CD4-positive, CD25-positive, alpha-beta regulatory T cell (primary cell): ENCODE measurements around the gene CHN2. TPM values are rescaled to one million over a fixed set of nuclear protein-coding genes. Genes with fewer than 3 reads are reported as not detected.

Source experiments
- ATAC-seq, 2 donors: fragments of 150-1000 bp; cut with Tn5 transposase; one replicate each; pipeline ENCODE4 v1.10.0; 2021; ENCODE audit warnings: low read depth in 2 of 2, moderate number of reproducible peaks in 2 of 2, moderate library complexity in 1 of 2
- DNase-seq, 3 donors: peaks; one replicate each; pipeline versions ENCODE4 v3.0.0 to v3.0.0-alpha.2; 2012 to 2022; ENCODE audit warnings: mixed read lengths in 1 of 3
- H3K27ac ChIP-seq: one replicate; pipeline ENCODE4 v1.7.0; 2013; ENCODE audit warnings: mild to moderate bottlenecking, low read length; ENCODE audit not compliant: insufficient read depth, poor library complexity, severe bottlenecking
- H3K27me3 ChIP-seq: one replicate; pipeline ENCODE4 v1.7.0; 2013; ENCODE audit warnings: low read length; ENCODE audit not compliant: control insufficient read depth, insufficient read depth
- H3K36me3 ChIP-seq: one replicate; pipeline ENCODE4 v1.7.0; 2013; ENCODE audit warnings: mild to moderate bottlenecking, low read length, moderate library complexity; ENCODE audit not compliant: control insufficient read depth, insufficient read depth
- H3K4me1 ChIP-seq: 2 replicates; pipeline ENCODE4 v1.7.0; 2013; ENCODE audit warnings: mild to moderate bottlenecking, low read length; ENCODE audit not compliant: insufficient read depth, control insufficient read depth, poor library complexity, severe bottlenecking
- H3K4me3 ChIP-seq: one replicate; pipeline ENCODE4 v1.7.0; 2013; ENCODE audit warnings: low read depth, mild to moderate bottlenecking, low read length, moderate library complexity
- H3K9me3 ChIP-seq, 2 experiments: 1 replicate in 1 of 2; 2 replicates in 1 of 2; pipeline ENCODE4 v1.7.0; 2013; ENCODE audit warnings: low read length in 2 of 2, mild to moderate bottlenecking in 1 of 2, moderate library complexity in 1 of 2; ENCODE audit not compliant: control insufficient read depth in 2 of 2
- H3K27ac Mint-ChIP-seq, 3 donors: one replicate each; pipeline ENCODE4 v1.8.0; 2020 to 2022; ENCODE audit warnings: mild to moderate bottlenecking in 3 of 3, mixed read lengths in 3 of 3, moderate library complexity in 2 of 3
- H3K27me3 Mint-ChIP-seq: one replicate; pipeline ENCODE4 v1.8.0; 2022; ENCODE audit warnings: mild to moderate bottlenecking, mixed read lengths
- H3K36me3 Mint-ChIP-seq: one replicate; pipeline ENCODE4 v1.8.0; 2020; ENCODE audit warnings: mixed read lengths
- H3K4me1 Mint-ChIP-seq, 4 donors: one replicate each; pipeline ENCODE4 v1.8.0; 2020 to 2022; ENCODE audit warnings: mixed read lengths in 4 of 4, mild to moderate bottlenecking in 1 of 4
- H3K4me3 Mint-ChIP-seq, 4 donors: one replicate each; pipeline ENCODE4 v1.8.0; 2020 to 2022; ENCODE audit warnings: mild to moderate bottlenecking in 4 of 4, mixed read lengths in 4 of 4, moderate library complexity in 3 of 4
- H3K9me3 Mint-ChIP-seq, 7 donors: one replicate each; pipeline ENCODE4 v1.8.0; 2020 to 2022; ENCODE audit warnings: mixed read lengths in 7 of 7, mild to moderate bottlenecking in 3 of 7, moderate library complexity in 2 of 7
- polyA plus RNA-seq, 4 donors: library from polyadenylated mRNA; unstranded; fragments of 300-500 nt; fragmentation: Illumina TruSeq; gene quantifications; one replicate each; pipeline ENCODE4 v1.2.3, GENCODE V29; 2021
- total RNA-seq: library from RNA; stranded (reverse); gene quantifications from one replicate; pipeline ENCODE4 v1.2.3, GENCODE V29; 2022

Gene CHN2
- total and polyA plus RNA-seq, 5 donors from 2014 or later: 0.55 to 1.7 TPM; not detected in 3

- no peaks in the 10 kb centered on the region for H3K4me1 Mint-ChIP-seq
- DNase-seq (no peak), ATAC-seq (no peak)
- no peak overlapping the region for H3K27ac ChIP-seq
- H3K4me3 Mint-ChIP-seq: no peak overlapping the region
- no peaks in the 10 kb centered on the region for H3K27me3 ChIP-seq
- no peaks in the 10 kb centered on the region for H3K36me3 Mint-ChIP-seq
- H3K4me1 ChIP-seq: no peaks in the 10 kb centered on the region
- H3K4me3 ChIP-seq: no peak overlapping the region
- H3K27me3 Mint-ChIP-seq: peaks cover 4% of the 10 kb centered on the region
- no peaks in the 10 kb centered on the region for H3K36me3 ChIP-seq
- no peak overlapping the region for H3K27ac Mint-ChIP-seq
- no peaks in the 10 kb centered on the region for H3K9me3 ChIP-seq
- peaks cover 0 to 7% (median 2%) of the 10 kb centered on the region in 7 donors for H3K9me3 Mint-ChIP-seq
Measured at GRCh38 chr7:29311314-29311713, 116.7 kb downstream of the CHN2 start.

- Histone ChIP-seq H3K27me3 (no peaks in the 10 kb centered on the region), H3K36me3 (no peaks in the 10 kb centered on the region), H3K9me3 (no peaks in the 10 kb centered on the region), H3K27ac (no peak overlapping the region), H3K4me1 (no peaks in the 10 kb centered on the region), H3K4me3 (no peak overlapping the region)
- H3K9me3 Mint-ChIP-seq: peaks cover 0 to 7% (median 2%) of the 10 kb centered on the region in 7 donors
- no peaks in the 10 kb centered on the region for H3K4me1 Mint-ChIP-seq
- DNase-seq (no peak), ATAC-seq (no peak)
- H3K27ac Mint-ChIP-seq: no peak overlapping the region
- H3K4me3 Mint-ChIP-seq: no peak overlapping the region
- H3K27me3 Mint-ChIP-seq: peaks cover 15% of the 10 kb centered on the region
- H3K36me3 Mint-ChIP-seq: no peaks in the 10 kb centered on the region
Measured at GRCh38 chr7:29314148-29314547, 119.6 kb downstream of the CHN2 start.

GRCh38 chr7:29315122-29315891 lies 120.7 kb downstream of the CHN2 start:
- Mint-ChIP-seq H3K9me3 (peaks cover 0 to 4% (median 2%) of the 10 kb centered on the region in 7 donors), H3K36me3 (no peaks in the 10 kb centered on the region), H3K27ac (no peak overlapping the region), H3K27me3 (peaks cover 15% of the 10 kb centered on the region), H3K4me3 (no peak overlapping the region), H3K4me1 (no peaks in the 10 kb centered on the region)
- H3K36me3 ChIP-seq: no peaks in the 10 kb centered on the region
- H3K27ac ChIP-seq: no peak overlapping the region
- H3K27me3 ChIP-seq: no peaks in the 10 kb centered on the region
- ATAC-seq (no peak), DNase-seq (no peak)
- no peaks in the 10 kb centered on the region for H3K9me3 ChIP-seq
- no peak overlapping the region for H3K4me3 ChIP-seq
- no peaks in the 10 kb centered on the region for H3K4me1 ChIP-seq

GRCh38 chr7:29315892-29316270 lies 121.3 kb downstream of the CHN2 start:
- Histone ChIP-seq H3K27ac (no peak overlapping the region), H3K36me3 (no peaks in the 10 kb centered on the region), H3K27me3 (no peaks in the 10 kb centered on the region), H3K4me1 (no peaks in the 10 kb centered on the region), H3K4me3 (no peak overlapping the region), H3K9me3 (no peaks in the 10 kb centered on the region)
- Mint-ChIP-seq H3K27me3 (peaks cover 15% of the 10 kb centered on the region), H3K4me3 (no peak overlapping the region), H3K4me1 (no peaks in the 10 kb centered on the region), H3K27ac (no peak overlapping the region), H3K9me3 (peaks cover 0 to 4% (median 0%) of the 10 kb centered on the region in 7 donors), H3K36me3 (no peaks in the 10 kb centered on the region)
- DNase-seq: no peak
- no peak for ATAC-seq

- no peaks in the 10 kb centered on the region for H3K36me3 Mint-ChIP-seq
- no peaks in the 10 kb centered on the region for H3K4me1 Mint-ChIP-seq
- no peak overlapping the region for H3K27ac Mint-ChIP-seq
- no peaks in the 10 kb centered on the region for H3K36me3 ChIP-seq
- H3K27me3 ChIP-seq: no peaks in the 10 kb centered on the region
- H3K4me3 ChIP-seq: no peak overlapping the region
- ATAC-seq (no peak), DNase-seq (no peak)
- no peak overlapping the region for H3K4me3 Mint-ChIP-seq
- H3K27ac ChIP-seq: no peak overlapping the region
- no peaks in the 10 kb centered on the region for H3K4me1 ChIP-seq
- H3K27me3 Mint-ChIP-seq: peaks cover 15% of the 10 kb centered on the region
- no peaks in the 10 kb centered on the region for H3K9me3 ChIP-seq
- H3K9me3 Mint-ChIP-seq: no peaks in the 10 kb centered on the region
Measured at GRCh38 chr7:29316926-29317325, 122.4 kb downstream of the CHN2 start.

- no peaks in the 10 kb centered on the region for H3K4me1 ChIP-seq
- Mint-ChIP-seq H3K9me3 (peaks cover 0 to 2% (median 0%) of the 10 kb centered on the region in 7 donors), H3K27me3 (peaks cover 11% of the 10 kb centered on the region), H3K4me3 (no peak overlapping the region), H3K4me1 (no peaks in the 10 kb centered on the region), H3K36me3 (no peaks in the 10 kb centered on the region), H3K27ac (no peak overlapping the region)
- H3K4me3 ChIP-seq: no peak overlapping the region
- ATAC-seq: no peak
- H3K27ac ChIP-seq: no peak overlapping the region
- no peak for DNase-seq
- no peaks in the 10 kb centered on the region for H3K36me3 ChIP-seq
- no peaks in the 10 kb centered on the region for H3K27me3 ChIP-seq
- H3K9me3 ChIP-seq: no peaks in the 10 kb centered on the region
Measured at GRCh38 chr7:29318853-29319718, 124.5 kb downstream of the CHN2 start.

GRCh38 chr7:29319719-29320521 lies 125.3 kb downstream of the CHN2 start:
- Histone ChIP-seq H3K4me3 (no peak overlapping the region), H3K27me3 (no peaks in the 10 kb centered on the region), H3K27ac (no peak overlapping the region), H3K36me3 (no peaks in the 10 kb centered on the region), H3K9me3 (no peaks in the 10 kb centered on the region), H3K4me1 (no peaks in the 10 kb centered on the region)
- ATAC-seq (peak in 1 of 2 donors; percentile 44), DNase-seq (no peak)
- H3K27me3 Mint-ChIP-seq: peaks cover 11% of the 10 kb centered on the region
- H3K4me1 Mint-ChIP-seq: no peaks in the 10 kb centered on the region
- H3K36me3 Mint-ChIP-seq: no peaks in the 10 kb centered on the region
- H3K4me3 Mint-ChIP-seq: no peak overlapping the region
- H3K9me3 Mint-ChIP-seq: peaks cover 0 to 2% (median 0%) of the 10 kb centered on the region in 7 donors
- no peak overlapping the region for H3K27ac Mint-ChIP-seq
